Stimulated activated naive CD4-positive, alpha-beta T cell treated with Interleukin-2 at 50 U/mL for 16 hours (primary cell): ENCODE data around the gene VKORC1L1.
"Not testable (repeated sequence)": the region's sequence is repeated elsewhere in the genome, so short reads cannot be mapped to it uniquely, and the experiment has no call there.

Experiments used
- DNase-seq: peaks from one replicate; lab custom pipeline; 2025; lab: John Stamatoyannopoulos, UW

VKORC1L1 gene

GRCh38 chr7:65938336-65938895 lies 65.5 kb downstream of the VKORC1L1 start:
- DNase-seq, result no peak

GRCh38 chr7:65945787-65946186 lies 72.9 kb downstream of the VKORC1L1 start:
- not testable (repeated sequence) for DNase-seq

GRCh38 chr7:65946904-65947303 lies 74.0 kb downstream of the VKORC1L1 start:
- no peak for DNase-seq

GRCh38 chr7:65951837-65952578 lies 79.1 kb downstream of the VKORC1L1 start:
- DNase-seq, result no peak

- DNase-seq, result no peak
Measured at GRCh38 chr7:65953001-65953720, 80.3 kb downstream of the VKORC1L1 start.

GRCh38 chr7:65953890-65954450 lies 81.1 kb downstream of the VKORC1L1 start:
- no peak for DNase-seq

GRCh38 chr7:65955718-65956117 lies 82.8 kb downstream of the VKORC1L1 start:
- DNase-seq, result no peak

GRCh38 chr7:65960351-65961074 lies 87.6 kb downstream of the VKORC1L1 start:
- DNase-seq, result no peak

- DNase-seq, result no peak
Measured at GRCh38 chr7:65962033-65962432, 89.2 kb downstream of the VKORC1L1 start.

- DNase-seq, result not testable (repeated sequence)
Measured at GRCh38 chr7:65964671-65965070, 91.8 kb downstream of the VKORC1L1 start.

- DNase-seq, result no peak
Measured at GRCh38 chr7:65966146-65966545, 93.3 kb downstream of the VKORC1L1 start.

- DNase-seq, result no peak
Measured at GRCh38 chr7:65967361-65968155, 94.7 kb downstream of the VKORC1L1 start.

GRCh38 chr7:65968256-65969185 lies 95.6 kb downstream of the VKORC1L1 start:
- no peak for DNase-seq

- no peak for DNase-seq
Measured at GRCh38 chr7:65971021-65971420, 98.1 kb downstream of the VKORC1L1 start.

- DNase-seq, result no peak
Measured at GRCh38 chr7:65972976-65973375, 100.1 kb downstream of the VKORC1L1 start.

GRCh38 chr7:65974191-65974801 lies 101.4 kb downstream of the VKORC1L1 start:
- no peak for DNase-seq

- DNase-seq, result no peak
Measured at GRCh38 chr7:65974876-65975275, 102.0 kb downstream of the VKORC1L1 start.

- DNase-seq, result no peak
Measured at GRCh38 chr7:65975814-65976445, 103.1 kb downstream of the VKORC1L1 start.

- no peak for DNase-seq
Measured at GRCh38 chr7:65976659-65977196, 103.9 kb downstream of the VKORC1L1 start.
